Activated CD4-positive, alpha-beta T cell treated with anti-CD3 and anti-CD28 coated beads for 1 hour (primary cell): ENCODE data around the gene GRIN3A.
"Not testable (repeated sequence)": the region's sequence is repeated elsewhere in the genome, so short reads cannot be mapped to it uniquely, and the experiment has no call there.

Source experiments
- DNase-seq: peaks from one replicate; pipeline ENCODE4 v3.0.0-alpha.2; 2020

GRIN3A gene

DNA sequence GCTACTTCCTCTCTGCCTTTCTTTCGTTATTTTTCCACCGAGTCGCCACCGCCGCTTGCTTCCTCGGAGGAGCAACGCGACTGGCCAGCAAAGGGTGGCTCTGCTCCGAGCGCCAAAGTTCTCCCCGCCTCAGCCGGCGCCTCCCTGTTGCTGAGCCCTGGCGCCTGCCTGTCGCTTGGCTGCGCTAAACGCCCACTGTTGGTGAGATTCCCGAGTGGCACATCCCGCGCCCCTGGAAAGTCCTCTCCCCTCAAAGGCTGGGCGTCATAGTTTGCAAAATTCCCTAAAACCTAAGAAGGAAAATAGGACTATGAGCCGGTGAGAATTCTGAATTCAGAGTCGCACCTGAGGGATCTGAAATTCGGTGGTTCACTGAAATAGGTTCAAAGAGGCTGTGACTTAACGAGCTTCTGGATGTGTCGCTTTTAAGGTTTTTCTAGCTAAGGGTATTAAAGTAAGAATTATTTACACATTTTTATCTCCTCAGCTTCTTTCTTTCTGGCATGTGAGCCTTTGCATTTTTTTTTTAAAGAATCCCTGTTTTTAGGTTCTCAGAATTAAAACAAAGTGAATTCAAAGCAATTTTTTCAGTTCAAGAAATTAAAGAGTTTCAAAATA, at the start of gene GRIN3A:
TSS of gene GRIN3A (minus strand) at position 82 of the 618 bp plus-strand sequence. CDS start 668 bp downstream, outside the sequence.
- DNase-seq: no peak

DNA sequence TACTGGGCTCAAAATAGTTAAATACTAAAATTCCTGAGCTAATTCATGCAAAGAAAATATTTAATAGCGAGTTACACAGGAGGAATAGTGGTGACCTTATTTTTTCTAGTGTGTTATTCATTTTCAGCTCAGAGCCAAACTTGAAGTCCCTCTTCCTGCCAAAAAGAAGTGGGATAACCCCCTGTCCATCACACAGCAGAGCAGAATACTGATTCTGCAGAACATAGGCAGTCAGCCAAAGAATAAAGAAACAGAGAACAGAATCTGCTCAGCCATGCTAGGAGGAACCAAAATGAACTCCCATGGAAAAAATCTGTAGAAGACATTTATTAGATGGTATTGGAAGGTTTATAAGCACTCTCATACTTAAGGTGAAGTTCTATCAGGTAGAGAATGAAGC, 49.4 kb upstream of the GRIN3A start:
- DNase-seq: no peak

DNA sequence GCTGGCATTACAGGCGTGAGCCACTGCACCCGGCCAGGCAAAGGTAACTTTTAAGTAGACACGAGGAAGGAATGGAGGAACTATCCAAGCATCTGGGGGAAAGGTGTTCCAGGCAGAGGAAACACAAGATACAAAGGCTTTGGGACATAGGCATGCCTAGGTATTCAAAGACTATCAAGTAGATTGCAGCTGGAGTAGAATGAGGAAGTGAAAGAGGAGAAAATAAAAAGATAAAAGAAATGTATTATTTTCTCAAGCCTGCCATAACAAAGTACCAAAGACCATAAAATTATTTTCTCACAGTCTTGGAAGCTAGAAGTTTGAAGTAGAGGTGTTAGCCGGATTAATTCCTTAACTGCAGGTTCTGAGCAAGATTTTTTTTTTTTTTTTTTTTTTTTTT, 39.9 kb upstream of the GRIN3A start:
- no peak for DNase-seq

DNA sequence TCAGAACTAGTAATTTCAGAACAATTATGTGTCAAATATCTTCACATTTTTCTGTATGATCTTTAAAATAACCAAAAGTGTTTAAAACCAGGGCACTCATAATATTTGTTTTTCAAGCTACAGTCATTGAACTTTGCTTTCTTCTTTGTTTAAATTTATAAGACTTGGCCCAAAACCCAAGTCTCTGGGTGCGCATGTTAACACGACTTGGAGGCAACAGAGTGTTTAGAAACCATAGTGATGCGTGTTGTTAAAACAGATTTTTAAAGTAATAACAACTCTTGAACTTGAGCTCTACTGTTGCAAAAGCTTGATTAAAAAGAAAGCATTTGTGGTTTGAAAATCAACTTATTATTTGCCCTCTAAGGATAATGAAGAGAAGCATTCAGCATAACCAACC, 26.0 kb upstream of the GRIN3A start:
- no peak for DNase-seq

DNA sequence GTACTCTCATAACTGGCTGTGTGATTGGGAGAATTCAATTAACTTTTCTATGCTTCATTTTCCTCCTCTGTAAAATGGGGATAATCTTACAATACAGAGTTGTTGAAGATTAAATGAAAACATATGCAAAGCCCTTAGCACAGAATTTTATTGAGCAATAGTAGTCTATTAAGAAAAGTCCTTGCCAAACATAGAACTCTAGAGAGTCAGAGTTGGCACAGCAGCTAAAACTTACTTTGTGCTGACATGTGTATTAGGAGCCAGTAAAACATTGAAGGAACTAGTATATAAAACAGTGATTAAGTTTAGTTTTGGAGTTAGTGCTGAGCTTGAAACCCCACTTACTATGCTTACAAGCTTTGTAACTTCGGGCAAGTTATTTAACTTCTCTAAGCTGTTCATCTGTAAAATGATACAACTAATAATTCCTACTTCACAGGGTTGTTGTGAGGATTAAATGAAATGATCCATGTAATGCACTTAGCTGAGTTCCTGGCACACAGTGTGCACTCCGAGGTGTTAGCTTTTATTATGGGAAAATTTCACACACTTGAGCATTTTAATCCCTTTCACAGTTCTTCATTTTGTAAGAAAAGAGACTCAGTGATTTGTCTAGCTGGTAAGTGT, 20.0 kb upstream of the GRIN3A start:
- DNase-seq: no peak

DNA sequence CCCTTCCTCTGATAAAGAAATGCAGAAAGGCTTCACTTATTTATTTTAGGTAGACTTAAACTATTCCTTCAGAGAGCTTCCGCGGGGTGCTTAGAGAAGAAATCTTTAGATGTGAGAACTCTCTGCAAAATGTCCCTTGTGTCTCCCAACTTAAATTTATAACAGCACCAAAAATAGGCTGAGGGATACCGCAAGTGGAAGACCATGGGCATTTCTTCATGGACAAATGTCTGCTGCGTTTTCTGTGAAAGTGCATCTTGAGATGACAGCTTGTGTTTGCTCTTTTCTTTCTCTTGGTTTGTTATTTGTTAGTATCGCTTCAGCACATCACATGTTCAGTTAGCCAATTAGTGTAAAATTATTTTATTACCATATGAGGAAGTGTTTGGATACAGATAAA, 15.3 kb upstream of the GRIN3A start:
- no peak for DNase-seq

DNA sequence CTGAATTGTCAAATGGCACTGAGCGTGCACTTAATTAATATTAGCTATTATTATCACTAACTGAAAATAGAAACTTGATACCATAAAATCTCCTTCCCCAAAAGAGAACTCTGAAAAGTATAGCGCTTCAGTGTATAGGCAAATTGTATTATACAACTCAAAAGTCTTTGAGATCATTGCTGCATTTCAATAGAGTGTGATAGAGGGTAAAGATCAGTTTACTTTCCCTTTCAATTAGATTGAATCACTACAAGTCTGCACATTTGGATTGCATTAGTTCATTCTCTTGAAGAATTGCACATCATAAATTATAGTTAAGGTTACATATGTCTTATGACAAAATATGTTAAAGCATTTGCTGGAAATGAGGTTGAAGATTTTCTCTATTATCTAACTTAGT, 13.4 kb upstream of the GRIN3A start:
- no peak for DNase-seq

DNA sequence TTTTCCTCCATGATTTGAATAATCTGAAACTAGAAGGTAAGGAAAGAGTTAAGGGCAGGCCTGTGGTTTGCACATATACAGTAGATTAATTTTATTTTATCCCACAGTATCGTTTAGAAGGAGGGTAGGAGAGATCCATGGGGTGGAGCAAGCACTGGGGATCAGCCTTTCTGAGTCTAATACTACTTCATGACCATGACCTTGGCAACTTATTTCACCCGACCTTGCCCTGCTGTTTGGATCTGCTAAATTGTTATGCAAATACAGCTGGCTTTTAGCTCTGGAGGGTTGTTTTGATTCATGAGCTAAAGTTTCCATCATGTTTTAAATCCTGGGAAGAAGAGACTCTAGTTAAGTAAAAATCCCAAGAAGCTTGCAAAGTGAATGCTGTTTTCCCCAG, 864 bp upstream of the GRIN3A start:
- no peak for DNase-seq

DNA sequence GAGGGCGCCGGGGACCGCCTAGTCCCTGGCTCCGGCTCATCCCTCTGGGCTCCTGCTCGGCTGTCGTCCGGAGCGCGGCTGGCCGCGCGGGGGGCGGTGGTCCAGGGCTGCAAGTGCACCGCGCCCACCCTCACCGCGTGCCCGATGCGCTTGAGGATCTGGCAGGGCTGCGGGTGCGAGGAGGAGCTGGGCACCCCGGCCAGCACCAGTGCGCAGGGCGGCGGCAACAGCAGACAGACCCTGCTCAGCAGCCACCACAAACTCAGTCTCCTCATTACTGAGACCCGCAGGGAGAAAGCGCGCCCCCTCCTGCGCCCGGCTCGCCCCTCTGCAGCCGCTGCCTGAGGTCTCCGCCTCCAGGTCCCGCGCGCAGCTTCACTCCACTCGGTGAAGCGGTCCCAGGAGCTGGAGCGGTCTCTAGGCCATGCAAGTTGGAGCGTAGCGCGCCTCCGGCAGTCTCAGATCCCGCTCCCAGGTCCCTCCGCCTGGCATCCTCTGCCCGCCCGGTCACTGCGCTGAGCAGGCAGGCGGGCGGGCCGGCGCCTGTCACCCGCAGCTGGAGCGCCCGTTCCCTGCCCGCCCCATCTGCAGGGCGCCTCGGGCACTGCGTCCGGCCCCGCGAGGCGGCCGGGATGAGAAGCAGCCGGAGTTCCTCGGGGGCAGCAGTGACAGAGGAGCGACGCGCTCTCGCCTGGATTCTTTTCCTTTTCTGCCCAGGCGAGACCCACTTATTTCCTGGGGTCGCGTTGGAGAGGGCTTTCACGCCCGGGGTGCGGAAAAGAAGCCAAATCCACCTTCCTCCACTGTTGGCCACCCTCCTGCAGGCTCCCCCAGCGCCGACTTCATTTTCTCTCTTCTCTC, 512 bp downstream of the GRIN3A start:
- DNase-seq: no peak

DNA sequence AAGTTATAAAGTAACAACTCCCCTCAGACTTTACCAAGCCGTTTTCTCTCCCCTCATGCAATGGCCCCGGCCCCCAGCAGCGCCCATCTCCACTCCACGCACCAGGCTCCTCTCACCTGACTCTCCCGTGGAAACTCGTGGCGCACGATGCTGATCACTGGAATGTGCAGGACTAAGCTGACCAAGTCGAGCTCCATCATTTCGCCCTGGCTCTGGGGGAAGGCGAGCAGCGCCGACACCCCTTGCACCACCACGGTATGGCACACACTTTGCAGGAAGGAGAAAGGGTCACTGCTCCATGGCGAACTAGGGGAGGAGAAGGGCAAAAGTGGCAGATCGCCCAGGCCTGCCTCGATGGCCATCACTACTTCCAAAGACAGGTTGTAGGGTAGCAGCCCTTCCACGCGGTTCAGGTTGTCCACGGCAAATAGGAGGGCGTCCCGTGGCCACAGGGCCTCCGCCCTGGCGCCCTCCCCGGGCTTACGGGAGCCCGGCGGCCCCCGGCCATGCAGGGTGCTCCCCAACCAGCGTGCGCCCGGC, 1.2 kb downstream of the GRIN3A start:
- DNase-seq: no peak

DNA sequence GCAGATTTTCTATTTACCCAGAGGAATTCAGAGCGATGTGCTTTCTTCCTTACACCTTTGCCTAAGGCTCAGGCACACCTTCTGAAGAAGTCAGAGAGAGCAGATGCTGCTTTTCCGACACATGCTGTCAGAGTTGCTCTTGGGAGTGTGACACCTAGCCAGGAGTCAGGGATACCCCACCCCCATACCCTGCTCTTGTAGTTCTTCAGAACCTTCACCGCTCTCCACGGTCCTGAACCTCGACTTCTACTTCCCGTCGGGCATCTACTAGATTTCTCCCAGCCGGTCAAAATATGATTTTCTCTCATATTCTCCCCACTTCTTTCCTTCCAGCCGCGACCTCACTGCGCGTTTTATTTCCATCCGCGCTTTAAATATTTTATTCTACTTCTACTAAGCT, 1.7 kb downstream of the GRIN3A start:
- no peak for DNase-seq

DNA sequence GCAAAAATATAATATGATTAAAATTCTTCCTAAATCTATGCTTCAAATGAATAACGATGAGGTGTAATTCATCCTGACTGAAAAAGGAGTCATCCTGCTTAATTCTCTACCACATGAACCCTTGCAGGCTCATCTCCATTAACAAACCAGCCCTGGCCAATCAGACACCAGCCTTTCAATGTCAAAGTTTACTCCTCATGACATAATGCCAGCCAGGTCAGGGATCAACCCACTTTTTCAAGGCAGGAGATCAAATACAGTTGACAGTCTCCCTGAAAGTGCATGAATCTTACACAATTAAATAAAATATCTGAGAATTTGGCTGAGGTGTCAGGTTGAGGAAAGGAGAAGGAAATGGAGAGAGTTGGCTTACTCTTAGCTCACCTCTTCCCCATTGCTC, 7.0 kb downstream of the GRIN3A start:
- DNase-seq: no peak

DNA sequence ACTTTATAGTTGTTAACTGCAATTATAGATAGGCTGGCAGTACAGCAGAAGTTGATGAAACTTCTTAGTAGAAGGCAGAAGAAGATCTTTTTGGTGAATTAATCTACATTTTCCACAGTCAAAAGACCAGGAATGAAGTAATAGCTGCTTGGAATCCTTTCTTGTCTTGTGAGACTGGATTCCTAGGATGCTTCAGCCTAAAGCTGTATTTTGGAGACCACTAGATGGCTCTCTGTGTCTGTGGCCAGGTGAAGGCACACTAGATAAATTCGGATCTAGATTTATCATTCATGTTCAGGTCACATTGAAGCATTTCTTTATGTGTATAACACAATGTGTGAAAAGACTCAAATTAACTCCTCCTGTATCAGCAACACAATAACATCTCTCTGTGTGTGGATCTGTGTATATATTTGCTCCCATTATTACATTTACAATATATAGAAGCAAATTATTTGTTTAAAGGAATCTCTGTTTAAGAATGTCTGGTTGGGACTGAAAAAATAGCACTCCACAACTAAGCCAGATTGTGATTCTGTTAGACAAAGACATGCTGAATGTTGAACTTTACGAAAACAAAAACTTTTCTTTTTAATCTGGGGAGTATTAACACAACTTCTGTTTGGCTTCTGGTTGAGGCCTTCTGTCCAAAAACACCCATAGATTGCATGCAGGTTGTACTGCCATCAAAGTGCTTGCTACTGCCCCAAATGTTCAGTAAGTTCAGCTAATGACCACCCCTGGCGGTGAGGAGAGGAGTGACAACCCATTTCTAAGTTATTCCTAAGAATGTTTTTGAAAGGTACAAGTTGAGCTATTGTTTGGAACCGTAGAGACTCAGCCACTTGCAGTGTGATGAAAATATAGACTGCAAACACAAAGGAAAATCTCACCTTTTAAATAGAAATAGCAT, 10.6 kb downstream of the GRIN3A start:
- no peak for DNase-seq

DNA sequence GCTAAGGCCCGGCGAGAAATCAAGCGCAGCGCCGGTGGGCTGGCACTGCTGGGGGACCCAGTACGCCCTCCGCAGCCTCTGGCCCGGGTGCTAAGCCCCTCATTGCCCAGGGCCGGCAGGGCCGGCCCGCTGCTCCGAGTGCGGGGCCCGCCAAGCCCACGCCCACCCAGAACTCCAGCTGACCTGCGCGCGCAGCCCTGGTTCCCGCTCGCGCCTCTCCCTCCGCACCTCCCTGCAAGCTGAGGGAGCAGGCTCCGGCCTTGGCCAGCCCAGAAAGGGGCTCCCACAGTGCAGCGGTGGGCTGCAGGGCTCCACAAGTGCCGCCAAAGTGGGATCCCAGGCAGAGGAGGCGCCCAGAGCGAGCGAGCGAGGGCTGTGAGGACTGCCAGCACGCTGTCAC, 14.2 kb downstream of the GRIN3A start:
- not testable (repeated sequence) for DNase-seq

DNA sequence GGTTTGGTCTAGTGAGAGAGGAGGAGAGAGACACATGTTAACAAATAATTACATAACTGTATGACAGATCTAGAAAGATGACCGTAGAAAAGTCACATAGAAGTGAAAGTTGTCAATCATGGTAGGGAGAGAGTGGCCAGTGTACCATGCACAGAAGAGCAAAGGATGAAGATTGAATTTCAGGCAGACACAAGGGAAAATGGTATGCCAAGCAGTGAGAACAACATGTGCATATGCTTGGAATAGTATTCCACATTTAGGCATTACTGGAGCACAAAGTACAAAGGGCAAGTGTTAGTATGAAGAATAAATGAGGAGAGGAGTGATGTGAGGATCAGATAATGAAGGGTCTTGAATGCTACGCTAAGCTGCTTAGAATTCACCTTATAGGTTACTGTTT, 20.3 kb downstream of the GRIN3A start:
- DNase-seq: no peak

DNA sequence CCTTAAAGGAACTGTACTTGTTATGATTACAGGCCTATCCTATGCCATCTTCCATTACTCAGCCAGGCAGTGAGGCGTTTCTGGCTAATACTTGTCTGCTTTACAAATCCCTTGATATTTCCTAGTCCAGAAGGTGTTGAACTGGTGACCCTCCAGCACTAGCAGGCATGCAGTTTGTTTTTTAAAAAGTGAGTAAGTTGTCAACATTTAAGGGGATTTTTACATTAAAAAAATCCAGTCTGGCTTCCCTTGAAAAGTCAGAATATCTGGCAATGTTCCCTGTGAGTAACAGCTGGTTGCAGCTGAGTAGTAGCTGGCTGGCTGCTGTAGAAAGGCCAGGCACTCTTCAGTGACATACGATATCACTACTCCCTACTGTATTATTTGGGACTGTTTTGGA, 21.8 kb downstream of the GRIN3A start:
- no peak for DNase-seq

DNA sequence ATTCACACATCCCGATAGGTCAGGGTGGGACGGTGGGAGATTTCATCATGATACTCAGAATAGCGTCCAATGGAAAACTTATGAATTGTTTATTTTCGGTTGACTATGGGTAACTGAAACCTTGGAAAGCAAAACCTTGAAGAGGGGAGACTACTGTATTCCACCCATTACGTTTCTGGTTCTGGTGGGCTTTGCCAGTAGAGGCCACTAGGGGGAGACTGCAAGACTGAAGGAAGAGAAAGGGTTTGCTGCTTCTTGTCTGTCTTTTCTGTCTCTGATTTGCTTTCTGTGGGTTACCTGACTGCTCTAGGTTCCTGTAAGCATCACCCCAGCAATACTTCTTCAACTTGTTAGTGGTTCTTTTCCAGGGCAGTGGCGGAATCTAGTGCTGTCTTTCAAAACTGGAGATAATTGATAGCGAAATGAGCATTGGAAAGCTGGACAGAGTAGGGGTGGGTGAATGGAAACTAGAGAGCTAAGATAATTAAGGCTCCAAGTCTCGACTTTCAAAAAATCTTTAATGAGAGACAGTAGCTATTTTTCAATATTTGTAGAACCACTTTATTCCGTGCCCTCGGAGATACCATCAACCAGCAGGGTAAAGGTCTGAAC, 27.0 kb downstream of the GRIN3A start:
- DNase-seq: no peak

DNA sequence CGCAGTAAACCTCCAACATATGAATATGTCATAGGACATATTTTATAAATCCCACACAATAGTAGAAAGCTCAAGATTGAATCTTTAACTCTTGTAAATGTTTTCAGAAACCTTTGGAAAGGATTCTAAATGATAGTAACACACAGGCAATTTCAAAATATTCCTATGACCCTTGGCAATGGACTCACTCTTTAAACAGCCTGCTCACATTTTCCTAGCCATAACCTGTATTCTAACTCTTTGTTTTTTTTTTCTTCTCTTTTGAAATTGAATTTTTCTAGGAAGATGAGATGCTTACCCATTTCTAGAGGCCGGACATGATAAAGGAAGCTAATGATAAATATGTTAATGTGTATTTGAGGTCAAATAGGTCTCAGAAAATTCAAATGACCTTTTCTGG, 29.6 kb downstream of the GRIN3A start:
- no peak for DNase-seq

DNA sequence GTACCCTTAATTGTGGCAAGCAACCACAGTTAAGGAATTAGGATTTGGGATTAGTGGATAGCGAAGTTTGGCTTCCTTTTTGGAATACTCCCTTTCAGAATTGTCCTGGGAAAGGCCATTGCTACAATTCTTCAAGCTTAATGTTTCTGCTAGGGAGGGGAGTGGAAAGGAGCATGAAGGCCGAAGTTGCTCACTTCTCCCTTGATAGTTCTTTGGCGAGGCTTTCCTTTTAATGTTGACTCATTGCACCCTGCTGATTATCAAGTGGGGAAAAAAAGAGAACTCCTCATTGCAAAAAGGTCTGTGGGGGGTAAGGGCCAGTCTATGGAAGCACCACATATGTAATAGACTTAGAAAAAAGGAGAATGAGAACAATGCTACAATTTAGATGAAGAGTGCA, 30.7 kb downstream of the GRIN3A start:
- DNase-seq: no peak

DNA sequence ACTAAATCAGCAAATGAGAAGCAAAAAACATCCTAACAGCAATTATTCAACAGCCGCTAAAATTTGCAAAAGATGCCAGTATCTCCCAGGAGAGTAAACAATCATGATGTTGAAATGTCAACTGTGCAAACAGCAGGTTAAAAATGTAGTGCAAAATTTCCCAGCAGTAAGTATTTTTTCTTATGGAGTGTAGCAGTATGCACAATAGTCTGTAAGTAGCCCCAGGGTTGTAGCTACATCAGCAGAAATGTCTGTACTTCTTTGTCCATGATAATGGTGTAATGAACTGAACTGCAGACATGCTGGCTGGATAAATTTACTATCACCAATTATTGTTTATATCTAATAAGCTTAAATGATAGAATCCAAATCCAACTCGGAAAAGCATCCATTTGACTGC, 31.4 kb downstream of the GRIN3A start:
- no peak for DNase-seq

DNA sequence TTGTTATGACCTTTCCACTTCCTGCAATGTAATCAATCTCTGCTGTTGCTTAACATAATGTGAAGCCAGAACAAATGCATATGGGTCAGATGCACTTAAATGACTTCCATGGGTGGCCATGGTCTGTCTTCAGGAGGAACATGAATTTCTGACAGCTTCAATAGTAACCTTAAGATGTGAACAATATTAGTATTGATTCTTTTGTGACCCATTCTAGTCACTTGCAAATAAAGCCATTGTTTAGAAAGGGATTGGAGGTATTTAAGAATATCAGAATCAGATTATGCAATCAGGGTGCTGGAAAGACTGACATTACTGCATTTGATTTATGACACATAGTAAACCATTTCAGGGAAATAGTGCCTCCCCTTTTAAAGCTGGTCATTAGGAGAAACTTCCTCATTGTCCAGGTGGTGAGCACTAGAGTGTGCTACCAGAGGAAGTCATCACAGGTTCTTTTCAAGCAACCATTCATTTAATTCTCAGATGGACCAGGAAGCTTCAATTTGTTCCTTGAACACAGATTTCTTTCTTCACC, 32.1 kb downstream of the GRIN3A start:
- no peak for DNase-seq

DNA sequence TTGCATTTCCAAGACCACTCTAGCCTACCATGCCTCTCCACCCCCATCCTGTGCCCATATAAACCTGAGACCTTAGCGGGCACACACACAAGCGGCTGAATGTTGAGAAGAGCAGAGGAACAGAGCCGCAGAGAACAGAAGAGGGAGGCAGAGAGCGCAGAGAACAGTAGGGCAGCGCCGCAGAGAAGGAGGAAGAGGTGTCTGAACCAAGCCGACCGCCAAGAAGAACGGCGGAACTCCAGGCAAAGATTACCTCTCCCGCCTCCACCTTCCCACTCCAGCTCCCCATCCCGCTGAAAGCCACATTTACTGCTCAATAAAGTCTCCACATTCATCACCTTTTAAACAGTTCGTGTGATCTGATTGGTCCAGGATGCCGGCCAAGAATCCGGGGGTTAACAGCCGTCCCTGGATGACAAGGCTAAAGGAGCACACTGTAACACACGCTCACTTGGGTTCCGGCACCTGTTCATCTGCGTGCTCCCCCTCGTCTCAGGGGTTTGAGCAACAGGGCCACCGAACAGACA, 33.2 kb downstream of the GRIN3A start:
- DNase-seq: no peak
